Measurements from ENCODE around the gene KLHL40.

DNA sequence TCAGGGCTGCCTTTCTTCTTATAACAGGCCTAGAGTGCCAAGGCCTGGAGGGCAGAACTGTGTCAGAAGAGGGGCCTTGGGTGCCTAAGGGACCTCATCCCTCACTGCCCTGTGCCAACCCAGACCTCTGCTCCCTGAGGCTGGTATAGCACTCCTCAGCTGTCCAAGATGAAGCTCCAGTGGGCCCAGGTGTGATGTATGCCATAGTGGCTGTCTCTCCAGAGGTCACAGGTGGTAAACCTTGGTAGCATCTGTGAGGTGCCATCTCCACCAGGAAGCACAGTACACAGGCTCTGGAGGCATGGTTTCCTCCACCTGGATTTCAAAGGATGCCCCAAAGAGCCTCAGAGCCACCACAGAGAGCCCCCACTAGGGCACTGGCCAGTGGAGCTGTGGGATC lies 12.3 kb upstream of the KLHL40 start:
- TF ChIP-seq, protein P1, sequence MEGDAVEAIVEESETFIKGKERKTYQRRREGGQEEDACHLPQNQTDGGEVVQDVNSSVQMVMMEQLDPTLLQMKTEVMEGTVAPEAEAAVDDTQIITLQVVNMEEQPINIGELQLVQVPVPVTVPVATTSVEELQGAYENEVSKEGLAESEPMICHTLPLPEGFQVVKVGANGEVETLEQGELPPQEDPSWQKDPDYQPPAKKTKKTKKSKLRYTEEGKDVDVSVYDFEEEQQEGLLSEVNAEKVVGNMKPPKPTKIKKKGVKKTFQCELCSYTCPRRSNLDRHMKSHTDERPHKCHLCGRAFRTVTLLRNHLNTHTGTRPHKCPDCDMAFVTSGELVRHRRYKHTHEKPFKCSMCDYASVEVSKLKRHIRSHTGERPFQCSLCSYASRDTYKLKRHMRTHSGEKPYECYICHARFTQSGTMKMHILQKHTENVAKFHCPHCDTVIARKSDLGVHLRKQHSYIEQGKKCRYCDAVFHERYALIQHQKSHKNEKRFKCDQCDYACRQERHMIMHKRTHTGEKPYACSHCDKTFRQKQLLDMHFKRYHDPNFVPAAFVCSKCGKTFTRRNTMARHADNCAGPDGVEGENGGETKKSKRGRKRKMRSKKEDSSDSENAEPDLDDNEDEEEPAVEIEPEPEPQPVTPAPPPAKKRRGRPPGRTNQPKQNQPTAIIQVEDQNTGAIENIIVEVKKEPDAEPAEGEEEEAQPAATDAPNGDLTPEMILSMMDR (IDR thresholded peaks at IDR 0.05): no peak
- no peak for TF ChIP-seq POLR2A (IDR thresholded peaks at IDR 0.05)

All from thyroid gland (tissue), 4 donors.